ENCODE measurements around the gene CUEDC1.

DNA sequence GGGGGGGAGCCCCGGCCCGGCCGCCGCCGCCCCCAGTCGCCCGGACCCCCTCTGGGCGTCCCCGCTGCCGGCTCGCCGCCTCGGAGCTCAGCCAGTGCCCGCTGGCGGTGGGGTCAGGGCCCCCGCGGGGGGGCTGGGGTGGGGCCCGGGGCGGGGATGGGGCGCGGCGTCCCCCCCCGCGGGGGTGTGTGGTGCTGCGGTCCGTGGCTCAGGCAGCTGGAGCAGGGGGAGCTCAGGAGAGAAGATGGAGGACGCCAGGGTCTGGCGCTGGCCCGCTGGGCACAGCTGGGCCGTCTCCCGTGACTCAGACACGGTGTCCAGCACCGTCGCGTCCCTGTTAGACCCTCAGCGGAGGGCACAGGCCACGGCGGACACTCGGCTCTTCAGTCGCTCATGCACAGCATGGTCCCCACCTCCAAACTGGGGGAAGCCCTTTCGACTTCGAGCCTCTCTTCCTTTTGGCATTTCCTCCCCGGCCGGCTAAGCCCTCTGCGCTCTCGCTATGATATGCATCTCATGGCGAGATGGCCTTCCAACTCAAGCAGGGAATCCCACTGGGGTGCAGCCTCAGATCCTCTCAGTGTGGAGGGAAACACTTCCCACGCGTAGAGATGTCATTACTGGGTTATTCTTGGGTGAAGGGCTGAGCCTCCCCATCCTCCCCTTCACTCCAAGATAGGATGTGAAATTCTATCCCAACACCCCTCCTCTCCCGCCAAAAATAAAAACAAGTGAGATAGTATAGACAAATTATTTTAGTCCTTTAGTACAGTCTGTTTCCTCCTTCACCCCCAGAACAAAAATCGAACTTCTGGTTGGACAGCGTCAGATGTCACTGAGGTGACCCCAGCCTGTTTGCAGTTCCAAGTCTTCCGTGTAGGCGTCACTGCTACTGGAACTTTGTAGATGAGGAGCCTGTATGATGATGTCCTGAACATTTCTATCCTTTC lies 33.4 kb upstream of the CUEDC1 start:
- TF ChIP-seq, protein P1, sequence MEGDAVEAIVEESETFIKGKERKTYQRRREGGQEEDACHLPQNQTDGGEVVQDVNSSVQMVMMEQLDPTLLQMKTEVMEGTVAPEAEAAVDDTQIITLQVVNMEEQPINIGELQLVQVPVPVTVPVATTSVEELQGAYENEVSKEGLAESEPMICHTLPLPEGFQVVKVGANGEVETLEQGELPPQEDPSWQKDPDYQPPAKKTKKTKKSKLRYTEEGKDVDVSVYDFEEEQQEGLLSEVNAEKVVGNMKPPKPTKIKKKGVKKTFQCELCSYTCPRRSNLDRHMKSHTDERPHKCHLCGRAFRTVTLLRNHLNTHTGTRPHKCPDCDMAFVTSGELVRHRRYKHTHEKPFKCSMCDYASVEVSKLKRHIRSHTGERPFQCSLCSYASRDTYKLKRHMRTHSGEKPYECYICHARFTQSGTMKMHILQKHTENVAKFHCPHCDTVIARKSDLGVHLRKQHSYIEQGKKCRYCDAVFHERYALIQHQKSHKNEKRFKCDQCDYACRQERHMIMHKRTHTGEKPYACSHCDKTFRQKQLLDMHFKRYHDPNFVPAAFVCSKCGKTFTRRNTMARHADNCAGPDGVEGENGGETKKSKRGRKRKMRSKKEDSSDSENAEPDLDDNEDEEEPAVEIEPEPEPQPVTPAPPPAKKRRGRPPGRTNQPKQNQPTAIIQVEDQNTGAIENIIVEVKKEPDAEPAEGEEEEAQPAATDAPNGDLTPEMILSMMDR (IDR thresholded peaks at IDR 0.05; ENCODE audit: low read depth, low read length): no peak
- no peak for TF ChIP-seq EZH2phosphoT487 (IDR thresholded peaks at IDR 0.05; ENCODE audit: low read depth)

Measured in OCI-LY3 (cell line).